Left kidney (tissue), 1 donor: ENCODE results near the gene GTF2H1. TPM values are rescaled to one million over a fixed set of nuclear protein-coding genes. Genes with fewer than 3 reads are reported as not detected.

Experiments
- polyA plus RNA-seq: library from polyadenylated mRNA; unstranded; fragments of 120-200 nt; gene quantifications from one replicate; pipeline ENCODE4 v1.2.1, GENCODE V29; 2013; ENCODE audit not compliant: insufficient read length

GTF2H1 gene
- polyA plus RNA-seq, 1 donor, result 67.8 TPM

Other genes starting within 250 kb of the GTF2H1 start
- gene SAAL1, start 216.5 kb upstream of the GTF2H1 start, polyA plus RNA-seq, result 42.9 TPM
- gene MRGPRX3, start 190.0 kb upstream of the GTF2H1 start, polyA plus RNA-seq, result not detected
- gene MRGPRX4, start 149.7 kb upstream of the GTF2H1 start, polyA plus RNA-seq, result not detected
- gene SAA4, start 85.8 kb upstream of the GTF2H1 start, polyA plus RNA-seq, result not detected
- not detected for gene SAA2, start 73.9 kb upstream of the GTF2H1 start, polyA plus RNA-seq
- not detected for gene SAA1, start 56.3 kb upstream of the GTF2H1 start, polyA plus RNA-seq
- gene HPS5, start 427 bp upstream of the GTF2H1 start, polyA plus RNA-seq, result 26.9 TPM
- 275 TPM for gene LDHA, start 72.0 kb downstream of the GTF2H1 start, polyA plus RNA-seq
- gene LDHC, start 89.8 kb downstream of the GTF2H1 start, polyA plus RNA-seq, result 0.15 TPM
- 1.5 TPM for gene LDHAL6A, start 133.3 kb downstream of the GTF2H1 start, polyA plus RNA-seq
- gene TSG101, start 204.4 kb downstream of the GTF2H1 start, polyA plus RNA-seq, result 158 TPM